Lung (tissue), 12 donors: ENCODE results near the gene PLBD2. TPM values are rescaled to one million over a fixed set of nuclear protein-coding genes. Genes with fewer than 3 reads are reported as not detected.

Experiments used
- ATAC-seq: fragments of 200-7000 bp; cut with Tn5 transposase; one replicate; pipeline ENCODE4 v1.9.1; 2020; ENCODE audit warnings: moderate number of reproducible peaks; ENCODE audit not compliant: insufficient read depth, low FRiP score
- DNase-seq, 3 donors: peaks; one replicate each; pipeline ENCODE4 v3.0.0-alpha.2; 2013 to 2017
- H3K27ac ChIP-seq, 2 donors: one replicate each; pipeline ENCODE4 v1.5.1; 2013; ENCODE audit warnings: mild to moderate bottlenecking in 2 of 2, moderate library complexity in 2 of 2, control low read depth in 1 of 2, inconsistent platforms in 1 of 2, low read depth in 1 of 2, low read length in 1 of 2
- H3K27me3 ChIP-seq, 3 donors: one replicate each; pipeline ENCODE4 v1.5.1; 2013; ENCODE audit warnings: low read length in 2 of 3; ENCODE audit not compliant: control insufficient read depth in 3 of 3, insufficient read depth in 3 of 3
- H3K36me3 ChIP-seq, 4 donors: one replicate each; pipeline ENCODE4 v1.5.1; 2013; ENCODE audit warnings: low read length in 4 of 4, mild to moderate bottlenecking in 1 of 4, moderate library complexity in 1 of 4; ENCODE audit not compliant: control insufficient read depth in 4 of 4, insufficient read depth in 4 of 4
- H3K4me1 ChIP-seq, 5 donors: one replicate each; pipeline ENCODE4 v1.5.1; 2013; ENCODE audit warnings: low read length in 5 of 5, mild to moderate bottlenecking in 2 of 5, moderate library complexity in 1 of 5; ENCODE audit not compliant: control insufficient read depth in 5 of 5, insufficient read depth in 5 of 5
- H3K4me3 ChIP-seq: one replicate; pipeline ENCODE4 v1.5.1; 2013; ENCODE audit warnings: mild to moderate bottlenecking, control low read depth, moderate library complexity
- H3K9ac ChIP-seq, 2 donors: one replicate each; pipeline ENCODE4 v1.5.1; 2013; ENCODE audit warnings: low read length in 2 of 2, control low read depth in 1 of 2; ENCODE audit not compliant: insufficient read depth in 1 of 2
- H3K9me3 ChIP-seq, 4 donors: one replicate each; pipeline ENCODE4 v1.5.1; 2013; ENCODE audit warnings: low read length in 3 of 4, mild to moderate bottlenecking in 1 of 4, moderate library complexity in 1 of 4; ENCODE audit not compliant: control insufficient read depth in 4 of 4, insufficient read depth in 3 of 4
- WGBS, 2 donors: extraction: QIAGEN DNeasy Blood & Tissue Kit; methylation state at CpG; one replicate each; pipeline ENCODE4 v1.1.7; 2013; 5-methylcytosine and 5-hydroxymethylcytosine counted together
- polyA plus RNA-seq, 2 donors: library from polyadenylated mRNA; stranded (reverse); fragments of 200-250 nt; gene quantifications; one replicate each; pipeline ENCODE4 v1.2.1, GENCODE V29; 2013
- total RNA-seq, 2 donors: library from RNA; depleted of rRNA in 1 of 2; stranded (reverse); fragments of >200 nt in 1 of 2; gene quantifications; one replicate each; pipeline ENCODE4 v1.2.1, GENCODE V29; 2014 to 2021
- TF ChIP-seq, protein P1 (sequence below): IDR thresholded peaks from 2 replicates; pipeline ENCODE4 v1.5.1; 2012; ENCODE audit warnings: mild to moderate bottlenecking; ENCODE audit errors: control extremely low read depth, extremely low read depth
- donor health status: control.
- donor health status: control.
- donor health status: Bipolar disorder and iron deficiency.
- donor health status: healthy.
- donor health status: DM: yes; HTN: yes; CAD: no.

Gene PLBD2
- total and polyA plus RNA-seq, 4 donors: 16.4 to 48.9 (median 21.6) TPM

DNA sequence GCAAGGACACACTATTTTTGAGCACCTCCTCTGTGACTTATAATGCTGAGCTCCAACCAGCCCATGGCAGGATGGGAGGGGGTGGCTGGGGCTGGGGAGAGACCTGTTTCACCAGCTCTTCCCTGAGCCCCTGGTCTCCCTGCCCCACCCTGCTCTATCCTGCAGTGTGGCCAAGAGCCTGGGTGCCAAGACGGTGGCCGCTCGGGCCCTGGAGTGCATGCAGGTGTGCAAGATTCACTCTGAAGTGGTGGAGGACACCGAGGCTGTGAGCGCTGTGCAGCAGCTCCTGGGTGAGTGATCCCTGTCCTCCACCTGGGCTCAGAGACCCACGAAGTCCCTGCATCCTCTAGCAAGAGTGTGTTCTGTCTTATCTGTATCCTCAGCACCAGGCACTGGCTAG, 78.2 kb downstream of the PLBD2 start:
- ATAC-seq (no peak), DNase-seq (no peak)
- Histone ChIP-seq H3K9me3 (no peaks in the 10 kb centered on the region), H3K36me3 (no peaks in the 10 kb centered on the region), H3K27ac (no peak overlapping the region), H3K27me3 (peaks cover 0 to 9% (median 8%) of the 10 kb centered on the region in 3 donors), H3K4me3 (no peak overlapping the region), H3K4me1 (no peaks in the 10 kb centered on the region), H3K9ac (no peak overlapping the region)
- TF ChIP-seq, protein P1, sequence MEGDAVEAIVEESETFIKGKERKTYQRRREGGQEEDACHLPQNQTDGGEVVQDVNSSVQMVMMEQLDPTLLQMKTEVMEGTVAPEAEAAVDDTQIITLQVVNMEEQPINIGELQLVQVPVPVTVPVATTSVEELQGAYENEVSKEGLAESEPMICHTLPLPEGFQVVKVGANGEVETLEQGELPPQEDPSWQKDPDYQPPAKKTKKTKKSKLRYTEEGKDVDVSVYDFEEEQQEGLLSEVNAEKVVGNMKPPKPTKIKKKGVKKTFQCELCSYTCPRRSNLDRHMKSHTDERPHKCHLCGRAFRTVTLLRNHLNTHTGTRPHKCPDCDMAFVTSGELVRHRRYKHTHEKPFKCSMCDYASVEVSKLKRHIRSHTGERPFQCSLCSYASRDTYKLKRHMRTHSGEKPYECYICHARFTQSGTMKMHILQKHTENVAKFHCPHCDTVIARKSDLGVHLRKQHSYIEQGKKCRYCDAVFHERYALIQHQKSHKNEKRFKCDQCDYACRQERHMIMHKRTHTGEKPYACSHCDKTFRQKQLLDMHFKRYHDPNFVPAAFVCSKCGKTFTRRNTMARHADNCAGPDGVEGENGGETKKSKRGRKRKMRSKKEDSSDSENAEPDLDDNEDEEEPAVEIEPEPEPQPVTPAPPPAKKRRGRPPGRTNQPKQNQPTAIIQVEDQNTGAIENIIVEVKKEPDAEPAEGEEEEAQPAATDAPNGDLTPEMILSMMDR: no peak
- 80 to 87% methylated on average over 6 of the region's 6 CpGs for WGBS, 2 donors

DNA sequence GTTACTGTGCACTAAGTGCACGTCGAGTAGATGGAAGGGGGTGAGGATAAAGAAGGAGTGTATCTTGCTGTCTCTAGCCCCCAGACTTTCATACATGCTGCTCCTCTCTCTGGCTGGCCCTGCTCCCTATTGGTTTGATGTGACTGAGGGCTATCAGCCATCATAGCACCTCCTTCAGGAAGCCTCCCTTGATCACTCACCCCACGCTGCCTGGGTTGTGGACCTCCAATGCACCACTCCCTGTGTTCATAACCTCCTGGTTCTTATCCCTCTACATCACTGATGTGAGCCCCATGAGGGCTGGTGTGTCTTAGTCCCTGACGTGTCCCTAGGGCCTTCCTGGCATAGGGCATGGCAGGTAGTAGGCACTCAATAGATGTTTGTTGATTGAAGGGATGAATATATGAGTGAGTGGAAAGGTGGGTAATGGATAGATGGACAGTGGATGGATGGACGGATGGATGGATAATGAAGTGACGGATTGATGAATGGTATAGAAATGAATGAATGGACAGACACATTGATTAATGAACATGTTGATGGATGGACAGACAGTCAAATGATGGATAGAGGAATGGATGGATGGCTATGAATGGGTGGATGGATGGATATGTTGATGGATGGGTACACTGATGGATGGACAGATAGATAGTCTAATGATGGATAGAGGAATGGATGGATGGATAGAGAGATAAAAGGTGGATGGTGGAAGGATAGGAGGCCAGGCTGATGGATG, 78.8 kb downstream of the PLBD2 start:
- H3K9ac ChIP-seq: no peak overlapping the region
- no peaks in the 10 kb centered on the region for H3K4me1 ChIP-seq
- H3K27me3 ChIP-seq: peaks cover 0 to 9% (median 8%) of the 10 kb centered on the region in 3 donors
- DNase-seq (no peak), ATAC-seq (no peak)
- no peaks in the 10 kb centered on the region for H3K9me3 ChIP-seq
- TF ChIP-seq, protein P1: no peak
- H3K27ac ChIP-seq: no peak overlapping the region
- WGBS, 2 donors: 78 to 83% methylated on average over 6 of the region's 6 CpGs
- no peaks in the 10 kb centered on the region for H3K36me3 ChIP-seq
- no peak overlapping the region for H3K4me3 ChIP-seq

DNA sequence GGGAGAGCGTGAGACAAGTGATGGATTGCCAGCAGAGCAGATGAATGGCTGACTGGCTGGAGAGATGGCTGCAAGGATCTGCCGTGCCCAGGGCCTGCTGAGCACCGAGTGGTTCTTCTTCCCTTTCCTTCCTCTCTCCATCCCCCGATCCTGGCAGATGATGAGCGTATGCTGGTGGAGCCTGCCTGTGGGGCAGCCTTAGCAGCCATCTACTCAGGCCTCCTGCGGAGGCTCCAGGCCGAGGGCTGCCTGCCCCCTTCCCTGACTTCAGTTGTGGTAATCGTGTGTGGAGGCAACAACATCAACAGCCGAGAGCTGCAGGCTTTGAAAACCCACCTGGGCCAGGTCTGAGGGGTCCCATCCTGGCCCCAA, 79.3 kb downstream of the PLBD2 start:
- DNase-seq (no peak), ATAC-seq (no peak)
- no peak overlapping the region for H3K27ac ChIP-seq
- no peaks in the 10 kb centered on the region for H3K9me3 ChIP-seq
- H3K36me3 ChIP-seq: no peaks in the 10 kb centered on the region
- H3K4me3 ChIP-seq: no peak overlapping the region
- H3K9ac ChIP-seq: no peak overlapping the region
- no peaks in the 10 kb centered on the region for H3K4me1 ChIP-seq
- H3K27me3 ChIP-seq: peaks cover 0 to 9% (median 9%) of the 10 kb centered on the region in 3 donors
- TF ChIP-seq, protein P1: no peak
- 62 to 72% methylated on average over 9 of the region's 9 CpGs for WGBS, 2 donors
